HG02588 (cell line): ENCODE measurements around the gene TBL2.
A peak's percentile ranks its signal among the peaks of the same experiment; 100 is the strongest.
"Not testable (repeated sequence)": the region's sequence is repeated elsewhere in the genome, so short reads cannot be mapped to it uniquely, and the experiment has no call there.

Source experiments
- ATAC-seq: cut with Tn5 transposase; IDR thresholded peaks from one replicate; pipeline ENCODE4 v1.9.1; 2021; ENCODE audit warnings: mild to moderate bottlenecking, moderate library complexity; ENCODE audit not compliant: unreplicated experiment

TBL2 gene

DNA sequence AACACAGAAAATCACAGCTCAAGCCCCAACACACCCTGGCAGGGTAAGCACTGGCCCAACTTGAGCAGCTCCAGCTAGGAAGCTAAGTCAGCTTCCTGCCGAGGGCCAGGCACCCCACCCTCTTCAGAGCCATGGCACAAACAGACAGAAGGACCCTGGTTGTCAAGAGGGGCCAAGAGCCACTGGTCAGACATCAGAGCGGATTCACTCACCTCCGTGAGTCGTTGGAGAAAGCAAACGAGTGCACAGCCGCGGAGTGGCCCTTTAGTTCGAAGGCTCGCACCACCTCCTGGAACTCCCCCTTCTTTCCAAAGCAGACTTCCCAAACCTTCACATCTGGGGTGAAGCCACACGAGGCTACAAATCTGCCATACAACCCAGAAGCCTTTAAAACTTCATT is 7.4 kb downstream of the TBL2 start:
- no peak for ATAC-seq

DNA sequence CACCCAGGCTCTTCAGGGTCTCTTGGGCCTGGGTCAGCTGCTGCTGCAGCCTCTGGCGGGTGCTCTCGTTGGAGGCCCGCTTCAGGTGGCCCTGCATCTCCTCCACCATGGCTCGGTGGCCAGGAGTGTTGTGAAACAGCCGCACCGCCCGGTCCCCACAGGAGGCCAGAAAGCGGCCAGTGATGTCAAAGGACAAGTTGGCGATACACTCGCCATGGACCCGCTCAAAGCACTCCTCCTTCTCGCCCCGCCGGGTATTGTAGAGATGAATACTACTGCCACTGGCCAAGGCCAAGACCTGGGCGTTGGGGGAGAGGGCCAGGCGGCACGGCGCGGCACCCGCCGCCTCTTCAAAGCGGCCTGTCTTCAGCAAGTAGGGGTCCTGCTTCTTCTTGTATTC is 7.9 kb downstream of the TBL2 start:
- ATAC-seq = no peak

DNA sequence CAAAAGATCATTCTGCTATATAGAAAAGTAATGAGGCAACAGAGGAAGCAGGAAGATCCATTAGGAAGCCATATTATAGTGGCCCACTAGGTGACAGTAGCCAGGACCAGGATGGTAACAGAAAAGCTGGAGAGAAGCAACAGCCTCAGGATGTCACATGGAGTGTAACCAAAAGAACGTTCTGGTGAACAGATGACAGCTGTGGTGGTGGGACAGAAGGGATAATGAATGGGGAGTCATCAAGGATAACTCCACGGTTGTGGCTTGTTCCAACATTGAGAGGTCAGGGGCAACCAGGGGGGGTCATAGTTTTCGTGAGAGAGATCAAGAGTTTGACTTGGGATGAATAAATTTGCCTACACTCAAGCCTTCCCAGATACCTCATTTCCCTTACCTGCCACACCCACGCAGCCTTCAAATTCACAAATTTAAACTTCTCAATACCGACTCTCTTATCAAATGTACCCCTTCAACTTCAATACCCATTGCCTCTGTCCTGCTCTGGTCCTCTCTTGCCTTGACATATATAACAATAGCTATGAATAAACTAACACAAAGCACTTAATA is 9.3 kb downstream of the TBL2 start:
- no peak for ATAC-seq

- no peak for ATAC-seq
These were observed 10.3 kb downstream of the TBL2 start for GRCh38 chr7:73567846-73568685.

DNA sequence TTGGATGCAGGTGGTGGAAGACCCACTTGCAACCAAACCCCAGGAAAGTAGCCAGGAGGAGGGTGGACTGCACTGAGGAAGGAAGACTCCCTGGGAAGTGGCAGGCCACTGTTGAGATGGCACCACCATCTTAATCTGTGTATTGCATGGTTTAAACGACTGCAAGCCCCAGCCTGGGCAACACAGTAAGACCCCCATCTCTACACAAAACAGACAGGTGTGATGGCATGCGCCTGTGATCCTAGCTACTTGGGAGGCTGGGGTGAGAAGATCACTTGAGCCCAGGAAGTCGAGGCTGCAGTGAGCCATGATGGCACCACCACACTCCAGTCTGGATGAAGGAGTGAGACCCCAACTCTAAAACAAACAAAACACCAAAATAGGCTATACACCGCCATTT is 11.2 kb downstream of the TBL2 start:
- no peak for ATAC-seq

GRCh38 chr7:73566431-73566830 is 11.9 kb downstream of the TBL2 start:
- not testable (repeated sequence) for ATAC-seq

DNA sequence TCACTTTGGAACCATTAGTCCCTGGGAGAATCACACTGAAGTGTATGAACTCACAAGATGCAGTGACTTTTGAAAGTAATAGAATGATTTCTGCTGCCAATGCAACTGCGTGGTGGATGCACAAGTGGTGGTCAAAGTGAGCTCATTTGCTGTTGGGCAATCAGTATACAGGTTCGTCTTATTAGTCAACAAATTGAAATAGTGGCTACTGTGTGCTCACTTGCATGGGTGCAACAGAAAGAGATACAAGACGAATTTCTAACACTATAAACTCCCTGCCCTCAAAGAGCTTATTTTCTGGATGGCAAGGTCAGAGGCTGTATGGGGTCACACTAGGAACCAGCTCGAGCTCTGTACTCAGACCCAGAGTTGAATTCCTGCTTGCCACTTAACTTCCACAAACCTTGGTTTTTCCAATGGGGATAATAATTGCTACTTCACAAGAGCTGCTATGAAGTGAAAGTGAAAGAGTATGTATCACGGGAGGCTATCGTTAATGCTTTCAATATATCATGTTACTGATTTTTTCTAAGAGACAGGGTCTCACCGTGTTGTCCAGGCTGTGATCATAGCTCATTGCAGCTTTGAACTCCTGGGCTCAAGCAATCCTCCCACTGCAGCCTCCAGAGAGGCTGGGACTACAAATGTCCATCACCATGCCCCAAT is 12.6 kb downstream of the TBL2 start:
- ATAC-seq = no peak

DNA sequence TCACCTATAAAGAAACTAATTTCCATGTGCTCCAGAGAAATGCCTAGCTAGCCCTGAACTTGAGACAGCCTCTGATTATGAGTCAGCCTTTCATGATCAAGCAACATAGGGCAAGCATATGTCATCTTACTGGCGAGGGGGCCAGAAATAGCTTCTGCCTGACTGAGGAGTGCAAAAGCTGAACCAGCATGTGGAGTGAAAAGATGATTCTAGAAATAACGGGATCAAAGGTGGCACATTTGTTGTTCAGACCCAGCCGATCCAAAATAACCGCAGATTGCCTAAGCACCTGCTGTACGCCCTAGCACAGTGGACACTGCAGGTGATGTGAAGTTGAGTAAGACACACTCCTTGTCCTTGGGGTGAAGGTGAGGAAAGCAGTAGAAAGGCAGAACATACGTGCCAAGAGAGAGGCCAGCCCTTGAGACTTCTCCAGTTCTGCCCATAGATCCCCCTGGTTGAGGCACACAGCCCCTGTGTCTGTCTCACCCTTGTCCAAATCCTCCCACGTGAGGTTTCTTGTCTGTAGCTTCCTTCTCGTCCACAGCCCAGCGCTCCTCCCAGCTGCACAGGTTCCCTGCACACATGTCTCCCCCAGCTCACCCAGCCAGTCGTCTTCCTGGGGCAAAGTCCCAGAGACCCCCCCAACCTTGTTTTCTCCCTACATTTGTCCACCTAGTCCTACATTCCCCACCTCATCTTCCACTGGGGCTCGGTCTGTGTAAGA is 18.1 kb downstream of the TBL2 start:
- ATAC-seq = no peak

GRCh38 chr7:73557397-73558257 is 20.8 kb downstream of the TBL2 start, which contains the start of gene BCL7B:
TSS of gene BCL7B (minus strand) at chr7:73557690. CDS start at chr7:73557578, 112 bp downstream.
- ATAC-seq = peak; percentile 55

- ATAC-seq = peak; percentile 87
These were observed 21.3 kb downstream of the TBL2 start for GRCh38 chr7:73557108-73557396.

- no peak for ATAC-seq
These were observed 21.9 kb downstream of the TBL2 start for GRCh38 chr7:73556208-73557107.

- no peak for ATAC-seq
These were observed 22.9 kb downstream of the TBL2 start for GRCh38 chr7:73555411-73555982.

DNA sequence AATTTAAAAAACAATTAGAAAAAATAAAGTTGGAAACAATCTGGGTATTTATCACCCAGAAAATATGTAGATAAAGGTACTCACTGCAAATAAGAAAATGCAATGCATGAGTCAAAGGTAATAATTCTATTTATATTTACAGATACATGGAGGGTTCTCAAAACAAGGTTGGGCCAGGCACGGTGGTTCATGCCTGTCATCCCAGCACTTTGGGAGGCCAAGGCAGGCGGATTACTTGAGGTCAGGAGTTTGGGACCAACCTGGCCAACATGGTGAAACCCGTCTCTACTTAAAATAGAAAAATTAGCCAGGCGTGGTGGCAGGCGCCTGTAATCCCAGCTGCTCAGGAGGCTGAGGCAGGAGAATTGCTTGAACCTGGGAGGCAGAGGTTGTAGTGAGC is 28.3 kb downstream of the TBL2 start:
- not testable (repeated sequence) for ATAC-seq

DNA sequence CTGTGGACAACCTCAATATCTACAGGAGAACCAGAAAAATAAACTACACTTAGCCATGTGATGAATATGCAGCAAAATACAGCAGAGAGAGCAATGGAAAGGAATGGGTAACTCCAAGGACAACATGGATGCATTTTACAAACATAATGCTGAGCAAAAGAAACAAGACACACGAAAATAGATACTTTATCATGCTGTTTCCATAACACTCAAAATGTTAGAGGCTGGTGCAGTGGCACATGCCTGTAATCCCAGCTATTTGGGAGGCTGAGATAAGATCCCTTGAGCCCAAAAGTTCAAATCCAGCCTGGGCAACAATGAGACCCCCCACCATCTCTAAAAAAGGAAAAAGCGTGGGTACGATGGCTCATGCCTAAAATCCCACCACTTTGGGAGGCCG is 29.2 kb downstream of the TBL2 start:
- ATAC-seq = no peak

DNA sequence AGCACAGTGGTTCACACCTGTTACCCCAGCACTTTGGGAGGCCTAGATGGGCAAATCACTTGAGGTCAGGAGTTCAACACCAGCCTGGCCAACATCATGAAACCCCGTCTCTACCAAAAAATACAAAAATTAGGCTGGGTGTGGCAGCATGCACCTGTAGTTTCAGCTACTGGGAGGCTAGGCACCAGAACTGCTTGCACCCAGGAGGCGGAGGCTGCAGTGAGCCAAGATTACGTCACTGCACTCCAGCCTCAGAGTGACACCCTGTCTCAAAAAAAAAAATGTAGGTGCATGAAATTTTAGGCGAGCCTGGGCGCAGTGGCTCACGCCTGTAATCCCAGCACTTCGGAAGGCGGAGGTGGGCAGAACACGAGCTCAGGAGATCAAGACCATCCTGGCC is 30.5 kb downstream of the TBL2 start:
- ATAC-seq = no peak

GRCh38 chr7:73544678-73545077 is 33.7 kb downstream of the TBL2 start:
- no peak for ATAC-seq

DNA sequence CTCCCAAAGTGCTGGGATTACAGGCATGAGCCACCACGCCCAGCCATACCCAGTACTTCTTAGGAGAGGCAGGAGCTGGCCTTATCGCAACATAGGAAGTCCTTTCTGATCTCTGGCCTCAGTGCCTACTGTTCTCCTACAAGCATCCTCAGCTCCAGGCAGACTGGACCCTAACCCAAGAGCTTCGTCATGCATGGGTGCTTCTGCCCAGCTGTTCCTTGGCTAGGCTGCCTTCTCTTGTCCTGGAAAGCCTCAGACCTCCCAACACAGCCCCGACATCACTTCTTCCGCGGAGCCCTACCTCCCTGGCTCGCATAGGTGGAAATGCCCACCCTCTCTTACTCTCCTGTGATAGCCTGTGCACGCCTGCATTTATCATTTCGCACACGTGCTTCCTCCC is 36.7 kb downstream of the TBL2 start:
- no peak for ATAC-seq

GRCh38 chr7:73539709-73540108 is 38.7 kb downstream of the TBL2 start:
- ATAC-seq = no peak

GRCh38 chr7:73538510-73538909 is 39.9 kb downstream of the TBL2 start:
- ATAC-seq = not testable (repeated sequence)
